ENCODE measurements around the gene CUL9.

CUL9 gene

DNA sequence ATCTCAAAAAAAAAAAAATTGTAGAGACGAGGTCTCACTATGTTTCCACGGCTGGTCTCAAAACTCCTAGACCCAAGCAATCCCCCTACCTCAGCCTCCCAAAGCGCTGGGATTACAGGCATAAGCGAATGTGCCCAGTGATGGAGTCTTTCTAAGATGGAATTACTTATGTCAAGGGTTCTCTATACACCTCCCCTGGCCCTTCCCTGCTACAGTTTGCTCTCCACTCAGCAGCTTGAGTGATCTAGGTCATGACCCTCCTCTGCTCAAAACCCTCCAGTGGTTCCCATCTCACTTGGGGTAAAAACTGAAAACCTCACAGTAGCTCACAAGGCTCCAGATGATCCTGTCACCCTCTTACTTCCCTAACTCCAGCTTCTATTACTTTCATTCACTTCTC, 49.1 kb downstream of the CUL9 start:
- DNase-seq = no peak

DNA sequence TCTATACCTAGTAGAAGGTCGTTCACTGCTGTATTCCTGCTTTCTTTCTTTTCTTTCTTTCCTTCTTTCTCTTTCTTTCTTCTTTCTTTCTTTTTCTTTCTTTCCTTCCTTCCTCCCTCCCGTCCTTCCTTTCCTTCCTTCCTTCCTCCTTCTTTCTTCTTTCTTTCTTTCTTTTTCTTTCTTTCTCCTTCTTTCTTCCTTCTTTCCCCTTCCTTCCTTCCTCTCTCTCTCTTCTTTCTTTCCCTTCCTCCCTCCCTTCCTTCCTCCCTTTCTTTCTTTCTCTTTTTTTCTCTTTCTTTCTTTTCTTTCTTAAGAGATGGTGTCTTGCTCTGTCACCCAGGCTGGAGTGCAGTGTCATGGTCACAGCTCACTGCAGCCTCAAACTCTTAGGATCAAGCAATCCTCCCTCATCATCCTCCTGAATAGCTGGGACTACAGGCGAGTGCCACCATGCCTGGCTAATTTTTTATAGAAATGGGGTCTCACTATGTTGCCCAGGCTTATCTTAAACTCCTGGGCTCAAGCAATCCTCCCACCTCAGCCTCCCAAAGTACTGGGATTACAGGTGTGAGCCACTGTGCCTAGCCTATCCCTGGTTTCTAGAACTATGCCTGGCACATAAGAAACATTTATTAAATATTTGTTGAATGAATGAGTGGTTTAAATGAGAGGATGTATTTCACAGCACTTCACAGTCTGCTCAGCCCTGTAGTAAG, 49.9 kb downstream of the CUL9 start:
- DNase-seq = no peak

DNA sequence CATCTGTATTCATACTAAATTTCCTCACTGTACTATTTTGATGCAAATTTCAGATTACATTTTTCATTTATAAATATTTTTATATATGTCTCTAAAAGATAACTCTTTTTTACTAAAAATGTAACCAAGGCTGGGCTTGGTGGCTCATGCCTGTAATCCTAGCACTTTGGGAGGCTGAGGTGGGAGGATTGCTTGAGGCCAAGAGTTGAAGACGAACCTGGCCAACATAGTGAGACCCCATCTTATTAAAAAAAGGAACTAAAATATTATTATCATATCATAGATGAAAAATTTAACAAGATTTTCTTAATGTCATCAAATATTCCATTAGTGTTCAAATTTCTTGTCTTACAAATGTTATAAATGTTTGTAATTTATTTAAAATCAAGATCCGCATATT, 53.8 kb downstream of the CUL9 start:
- no peak for DNase-seq

DNA sequence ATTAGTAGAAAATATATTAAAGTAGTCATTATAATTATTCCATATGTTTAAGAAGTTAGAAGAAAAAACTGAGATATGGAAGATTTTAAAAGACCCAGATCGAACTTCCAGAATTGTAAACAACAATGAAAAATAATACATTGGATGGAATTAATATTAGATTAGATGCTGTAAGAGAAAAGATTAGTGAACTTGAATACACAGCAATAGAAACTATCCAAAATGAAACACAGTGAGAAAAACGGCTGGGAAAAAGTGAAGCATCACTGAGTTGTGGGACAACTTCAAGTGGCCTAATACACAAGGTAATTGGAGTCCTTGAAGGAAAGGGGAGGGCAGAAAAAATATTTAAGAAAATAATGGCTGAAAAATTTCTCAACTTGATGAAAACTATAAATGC, 57.1 kb downstream of the CUL9 start:
- no peak for DNase-seq

DNA sequence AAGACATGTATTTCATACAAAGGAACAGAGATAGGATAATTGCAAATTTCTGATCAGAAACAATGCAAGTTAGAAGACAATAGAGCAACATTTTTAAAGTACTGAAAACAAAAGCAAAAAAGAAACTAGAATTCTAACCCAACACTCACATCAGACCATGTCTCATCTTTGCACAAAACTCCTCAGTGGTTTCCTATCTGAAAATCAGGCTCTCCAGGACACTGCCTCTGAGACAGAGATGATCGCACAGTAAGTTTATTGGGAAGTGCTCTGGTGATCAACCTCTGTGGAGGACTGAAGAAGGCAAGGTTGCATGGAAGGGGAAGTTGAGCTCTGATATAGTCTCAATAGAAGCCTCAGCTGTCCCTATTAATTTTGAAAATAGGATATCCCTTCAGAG, 59.0 kb downstream of the CUL9 start:
- DNase-seq = no peak

DNA sequence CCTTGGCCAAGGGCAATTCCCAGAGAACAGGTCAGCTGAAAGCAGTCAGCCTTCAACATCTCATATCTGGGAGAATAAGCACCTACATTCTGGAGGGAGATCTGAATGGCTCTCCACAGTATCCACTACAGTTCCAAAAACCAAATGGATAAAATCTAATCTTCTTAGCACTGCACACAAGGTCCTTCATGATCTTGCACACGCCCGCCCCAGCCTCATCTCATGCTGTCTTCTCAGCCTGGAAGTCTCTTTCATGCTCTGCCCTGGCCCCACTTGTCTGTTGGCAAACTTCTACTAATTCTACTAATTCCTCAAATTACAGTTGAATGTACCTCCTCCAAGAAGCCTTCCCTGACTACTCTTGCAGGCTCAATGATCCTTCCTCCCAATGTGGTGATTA, 59.5 kb downstream of the CUL9 start:
- no peak for DNase-seq

DNA sequence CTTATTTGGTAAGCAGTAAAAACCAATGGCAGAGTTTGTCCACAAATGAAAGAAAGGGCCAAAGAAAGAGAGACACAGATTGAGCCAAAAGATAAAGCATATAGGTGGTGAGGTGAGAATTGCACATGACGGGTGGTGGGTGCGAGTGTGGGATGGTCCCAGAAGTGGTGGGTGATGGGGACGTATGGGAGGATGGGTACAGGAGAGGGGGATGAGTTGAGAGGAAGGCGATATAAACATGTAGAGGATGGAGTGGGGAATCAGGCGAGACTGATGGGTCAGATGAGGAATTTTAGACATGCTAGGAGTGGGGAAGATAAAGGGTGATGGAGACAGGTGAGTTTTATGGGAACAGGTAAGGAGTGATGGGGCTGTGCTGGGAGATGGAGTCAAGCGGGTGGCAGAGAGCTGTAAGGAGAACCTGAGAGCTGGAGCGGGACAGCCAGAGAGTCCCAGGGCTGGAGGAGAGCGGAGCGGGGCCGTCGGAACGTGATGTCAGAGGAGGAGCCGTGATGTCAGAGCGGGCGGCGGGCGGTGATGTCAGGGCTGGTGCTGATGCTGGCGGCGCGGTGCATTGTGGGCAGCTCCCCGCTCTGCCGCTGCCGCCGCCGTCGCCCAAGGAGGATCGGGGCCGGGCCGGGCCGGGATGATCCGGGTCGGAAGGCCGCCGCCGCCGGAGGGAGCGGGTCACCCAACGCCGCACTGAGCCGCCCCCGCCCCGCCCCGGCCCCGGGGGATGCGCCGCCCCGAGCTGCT, 61.1 kb downstream of the CUL9 start, which contains the start of gene TTBK1:
TTBK1 (plus strand) TSS at position 574 of the 756 bp plus-strand sequence. CDS start 3,180 bp downstream, outside the sequence.
- peak; percentile 49 for DNase-seq

DNA sequence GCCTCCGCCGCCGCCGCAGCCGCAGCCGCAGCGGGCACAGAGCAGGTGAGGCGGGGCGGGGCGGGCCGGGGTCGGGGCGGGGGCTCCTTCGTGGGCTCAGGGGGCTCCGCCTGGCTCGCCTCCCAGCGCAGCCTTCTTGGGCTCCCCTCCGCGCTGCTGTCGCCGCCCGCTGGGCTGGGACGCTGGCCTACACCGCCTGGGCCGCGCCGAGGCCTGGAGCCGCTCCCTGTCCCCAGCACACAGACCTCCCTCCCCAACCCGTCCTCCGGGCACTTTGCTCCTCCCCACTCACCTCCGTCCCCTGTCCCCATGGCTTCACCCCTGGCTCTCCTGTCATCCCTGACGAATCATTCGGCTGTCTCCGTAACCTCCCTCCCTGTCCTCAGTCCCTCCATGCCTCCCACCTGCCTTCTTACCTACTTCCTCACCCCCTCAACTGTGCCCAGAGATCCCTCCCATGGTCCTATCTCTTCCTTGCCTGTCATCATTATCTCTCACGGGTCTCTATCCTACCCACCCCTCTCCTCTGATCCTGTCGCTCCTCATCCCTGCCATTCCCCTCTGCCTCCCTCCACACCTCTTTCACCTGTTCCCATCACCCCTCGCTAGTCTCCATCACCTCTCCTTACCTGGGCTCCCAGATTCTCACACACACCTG, 61.8 kb downstream of the CUL9 start:
- no peak for DNase-seq

DNA sequence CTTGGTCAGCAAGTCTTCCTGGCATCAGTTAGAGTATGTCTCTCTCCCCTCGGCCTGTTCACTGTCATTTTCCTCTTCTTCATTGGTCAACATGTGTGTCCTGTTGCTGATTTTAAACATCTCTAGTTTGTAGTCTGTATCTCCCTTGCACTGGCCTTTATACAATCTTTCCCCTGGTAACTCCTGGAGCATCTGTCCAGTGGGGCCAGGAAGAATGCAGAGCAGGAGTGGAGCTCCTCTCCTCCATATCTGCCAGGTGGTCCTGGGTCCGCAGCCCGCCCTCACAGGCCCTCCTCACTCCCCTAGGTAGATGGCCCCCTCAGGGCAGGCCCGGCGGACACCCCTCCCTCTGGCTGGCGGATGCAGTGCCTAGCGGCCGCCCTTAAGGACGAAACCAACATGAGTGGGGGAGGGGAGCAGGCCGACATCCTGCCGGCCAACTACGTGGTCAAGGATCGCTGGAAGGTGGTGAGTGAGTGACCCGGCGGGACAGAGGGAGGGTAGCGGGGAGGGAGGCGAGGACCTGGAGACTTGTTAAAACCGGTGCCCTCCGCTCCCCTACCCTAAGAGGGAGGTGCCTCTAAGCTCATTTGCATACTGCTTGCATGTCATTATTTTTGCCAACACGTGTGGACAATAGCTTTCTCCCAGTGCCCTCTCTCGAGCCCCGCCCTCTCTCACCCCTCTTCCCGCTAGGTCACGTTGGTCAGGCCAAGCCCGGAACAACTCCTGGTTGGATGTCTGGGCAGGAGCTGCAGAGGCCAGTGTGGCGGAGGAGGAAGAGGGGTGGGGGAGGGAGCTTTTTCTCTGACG, 64.5 kb downstream of the CUL9 start:
- peak; percentile 29 for DNase-seq

DNA sequence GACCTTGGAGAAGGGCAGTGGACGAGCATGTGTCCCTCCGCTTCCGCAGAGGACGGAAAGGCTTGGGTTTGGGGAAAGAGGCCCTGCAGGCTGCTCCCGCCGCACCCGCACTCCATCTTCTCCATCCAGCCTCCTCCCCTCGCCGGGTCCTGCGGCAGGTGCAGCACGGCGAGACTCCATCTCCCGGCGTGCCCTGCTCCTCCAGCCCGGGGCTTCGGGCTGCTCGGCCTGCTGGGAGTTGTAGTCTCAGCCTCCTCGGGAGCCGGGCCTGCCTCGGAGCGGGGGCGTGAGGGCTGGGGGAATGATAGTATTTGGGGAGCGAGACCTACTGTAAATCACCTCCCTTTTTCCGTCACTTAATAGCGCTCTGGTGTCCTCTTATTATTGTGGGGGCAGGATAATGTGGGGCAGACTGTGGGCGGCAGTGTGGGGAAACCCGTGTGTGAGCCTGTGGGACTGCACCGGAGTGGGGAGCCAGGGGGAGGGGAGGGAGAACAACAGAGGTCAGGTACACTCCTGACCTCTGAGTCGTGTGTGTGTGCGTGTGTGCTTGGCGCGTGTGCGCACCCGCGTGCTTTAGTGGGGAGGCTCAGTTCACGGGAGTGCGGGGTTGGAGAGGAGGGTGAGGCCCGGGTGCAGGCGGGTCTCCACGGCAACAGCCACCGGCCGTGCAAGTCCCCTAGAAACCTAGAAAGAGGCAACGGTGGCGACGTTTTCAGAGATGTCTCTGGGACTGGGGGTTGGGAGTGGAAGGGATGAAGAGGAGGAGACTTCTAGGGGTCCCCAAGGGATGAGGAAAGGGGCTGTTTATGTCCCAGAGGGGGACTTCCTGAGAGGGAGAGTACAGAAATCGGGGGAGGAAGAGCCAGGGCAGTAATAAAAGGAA, 65.4 kb downstream of the CUL9 start:
- DNase-seq = peak; percentile 84

DNA sequence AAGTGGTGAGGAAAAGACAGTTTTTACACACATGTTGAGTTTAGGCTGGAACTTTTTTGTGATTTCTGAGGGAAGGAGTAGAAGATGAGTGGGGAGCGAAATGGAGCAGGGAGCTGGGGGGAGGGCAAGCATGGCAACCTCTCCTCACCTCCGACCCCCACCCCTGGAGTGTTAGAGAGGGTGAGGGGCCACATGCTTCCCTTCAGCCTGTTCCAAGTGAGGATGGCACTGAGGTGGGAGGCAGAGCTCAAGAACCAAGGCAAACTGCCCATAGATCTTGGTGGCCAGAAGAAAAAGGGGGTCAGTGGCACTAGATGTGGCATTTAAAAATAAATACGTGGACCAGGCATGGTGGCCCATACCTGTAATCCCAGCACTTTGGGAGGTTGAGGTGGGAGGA, 66.1 kb downstream of the CUL9 start:
- no peak for DNase-seq

DNA sequence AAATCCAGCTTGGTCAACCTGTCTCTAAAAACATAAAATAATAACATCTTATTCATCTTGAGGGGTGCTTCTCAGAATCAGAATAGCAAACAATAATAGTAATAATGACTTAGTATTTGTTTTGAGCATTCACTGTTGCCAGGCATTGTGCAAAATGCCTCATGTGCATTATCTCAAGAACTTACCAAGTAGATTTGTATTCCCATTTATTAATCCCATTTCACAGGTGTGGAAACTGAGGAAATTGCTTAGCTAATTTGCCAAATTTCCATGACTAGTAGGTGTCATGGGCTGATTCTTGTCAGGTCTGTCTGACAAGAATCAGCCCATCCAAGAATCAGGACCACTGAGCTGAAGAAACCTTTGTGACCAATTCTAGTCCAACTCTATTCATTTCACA, 66.8 kb downstream of the CUL9 start:
- no peak for DNase-seq

DNA sequence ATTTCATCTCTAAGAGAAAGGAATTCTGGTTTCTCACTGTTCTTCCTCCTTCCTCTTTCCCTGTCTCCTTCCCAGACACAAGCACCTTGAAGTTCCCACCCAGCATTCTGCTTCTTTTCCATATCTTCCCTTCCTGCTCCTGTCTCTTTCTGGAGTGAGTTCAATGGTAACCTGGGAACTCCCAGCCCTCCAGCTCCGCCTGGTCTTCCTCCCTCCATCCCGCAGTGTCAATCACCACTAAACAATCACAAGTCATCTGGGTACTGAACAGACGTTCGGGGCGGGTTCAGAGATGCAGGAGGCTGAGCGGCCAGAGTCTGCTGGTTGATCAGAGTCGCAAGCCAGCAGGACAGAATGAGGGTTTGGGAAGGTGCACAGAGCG, 69.0 kb downstream of the CUL9 start:
- no peak for DNase-seq

DNA sequence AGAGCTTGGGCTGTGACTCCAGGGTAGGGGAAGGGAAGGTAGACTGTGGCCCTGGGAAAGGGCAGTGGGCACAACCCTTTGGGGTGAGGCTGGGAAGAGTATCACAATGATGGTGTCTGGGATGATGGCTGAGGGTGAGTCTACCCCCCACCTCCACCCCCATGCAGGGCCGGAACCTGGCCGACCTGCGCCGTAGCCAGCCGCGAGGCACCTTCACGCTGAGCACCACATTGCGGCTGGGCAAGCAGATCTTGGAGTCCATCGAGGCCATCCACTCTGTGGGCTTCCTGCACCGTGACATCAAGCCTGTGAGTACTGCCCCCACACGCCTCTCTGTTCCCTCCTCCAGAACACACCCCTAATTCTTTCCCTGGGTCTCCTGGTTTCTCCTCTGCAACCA, 71.4 kb downstream of the CUL9 start:
- no peak for DNase-seq

DNA sequence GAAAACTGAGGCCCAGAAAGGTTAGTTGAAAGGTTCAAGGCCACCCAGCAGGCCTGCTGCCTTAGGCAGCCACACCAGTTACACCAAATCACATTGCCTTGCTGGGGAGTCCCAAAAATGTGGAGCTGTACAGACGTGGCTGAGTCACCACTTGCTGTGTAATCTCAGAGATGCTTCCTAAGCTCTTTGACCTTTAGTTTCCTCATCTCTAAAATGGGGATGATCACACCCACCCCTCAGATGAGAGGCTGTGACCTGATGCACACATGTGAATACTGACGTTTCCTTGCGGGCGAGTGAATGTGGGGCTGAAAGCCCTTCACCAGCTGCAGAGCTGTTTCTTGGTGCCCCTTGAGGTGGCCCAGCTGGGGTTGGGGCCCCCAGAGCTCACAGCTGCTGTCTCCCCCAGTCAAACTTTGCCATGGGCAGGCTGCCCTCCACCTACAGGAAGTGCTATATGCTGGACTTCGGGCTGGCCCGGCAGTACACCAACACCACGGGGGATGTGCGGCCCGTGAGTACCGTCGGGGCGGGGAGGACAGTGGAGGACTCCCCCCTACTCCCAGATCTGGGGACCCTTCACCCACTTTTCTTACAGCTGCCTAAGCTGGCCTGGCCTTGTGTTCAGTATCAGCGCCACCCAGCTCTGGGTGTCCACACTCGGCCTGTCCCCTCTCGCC, 72.3 kb downstream of the CUL9 start:
- DNase-seq = no peak

DNA sequence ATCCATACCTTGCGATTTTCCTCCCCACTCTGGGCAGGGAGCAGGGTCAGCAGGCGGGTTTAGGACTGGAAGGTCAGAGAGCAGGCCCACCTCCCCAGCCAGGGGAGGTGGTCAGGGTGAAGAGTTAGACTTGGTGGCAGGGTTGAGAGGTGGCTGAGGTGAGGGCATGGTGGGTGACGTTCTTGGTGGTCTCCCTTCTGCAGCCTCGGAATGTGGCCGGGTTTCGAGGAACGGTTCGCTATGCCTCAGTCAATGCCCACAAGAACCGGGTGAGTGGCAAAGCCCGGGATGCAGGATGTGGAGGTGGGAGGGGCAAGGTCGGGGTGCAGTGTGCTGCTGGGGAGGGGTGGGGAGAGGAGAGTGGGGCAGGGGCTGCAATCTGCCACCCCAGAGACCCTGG, 72.8 kb downstream of the CUL9 start:
- DNase-seq = no peak

DNA sequence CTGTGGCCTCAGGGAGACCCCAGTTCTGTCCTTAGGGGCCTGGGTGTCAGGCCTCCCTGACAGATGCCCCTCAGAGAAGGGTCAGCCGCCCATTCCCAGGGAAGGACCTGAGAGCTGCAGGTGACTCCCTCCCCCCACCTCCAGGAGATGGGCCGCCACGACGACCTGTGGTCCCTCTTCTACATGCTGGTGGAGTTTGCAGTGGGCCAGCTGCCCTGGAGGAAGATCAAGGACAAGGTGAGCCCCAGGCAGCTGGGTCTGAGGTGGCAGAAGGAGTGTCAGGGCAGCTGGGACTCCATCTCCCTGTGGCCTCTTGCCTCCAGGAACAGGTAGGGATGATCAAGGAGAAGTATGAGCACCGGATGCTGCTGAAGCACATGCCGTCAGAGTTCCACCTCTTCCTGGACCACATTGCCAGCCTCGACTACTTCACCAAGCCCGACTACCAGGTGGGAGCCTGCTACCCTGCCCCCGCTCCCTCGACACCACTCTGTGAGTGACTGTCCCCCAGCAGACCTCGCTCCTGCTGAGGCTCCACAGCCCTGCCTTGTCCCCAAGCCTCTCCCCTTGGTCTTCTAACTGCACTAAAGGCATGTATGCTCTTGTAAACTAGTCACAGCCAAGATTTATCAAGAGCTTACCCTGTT, 73.5 kb downstream of the CUL9 start:
- no peak for DNase-seq

DNA sequence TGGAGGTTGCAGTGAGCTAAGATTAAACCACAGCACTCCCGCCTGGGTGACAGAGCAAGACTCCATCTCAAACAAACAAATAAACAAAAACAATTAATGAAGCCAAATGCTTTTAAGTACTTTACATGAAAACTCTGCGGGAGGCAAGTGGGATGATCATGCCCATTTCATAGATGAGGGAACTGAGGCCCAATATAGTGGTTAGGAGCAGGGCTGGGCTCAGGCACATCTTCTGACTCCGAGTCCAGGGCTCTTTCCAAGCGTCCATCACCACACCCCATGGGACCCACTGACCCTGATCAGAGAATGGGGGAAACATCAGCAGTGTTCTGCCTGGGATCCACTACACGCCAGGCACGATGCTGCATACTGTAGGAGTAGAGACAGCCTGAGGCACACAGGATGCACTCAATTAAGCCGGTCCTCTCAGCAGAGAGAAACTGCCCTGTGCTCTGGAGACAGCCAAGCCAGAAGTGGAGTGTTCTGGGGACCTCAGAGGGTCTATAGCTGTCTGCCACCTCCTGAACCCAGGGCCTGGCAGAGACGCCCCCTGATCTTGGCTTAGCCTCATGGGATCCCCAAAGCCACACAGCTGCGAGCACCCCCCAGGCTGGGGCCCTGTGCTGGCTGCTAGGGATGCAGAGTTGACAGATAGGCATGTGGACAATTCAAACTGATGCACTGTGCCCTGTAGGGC, 74.8 kb downstream of the CUL9 start:
- DNase-seq = no peak

DNA sequence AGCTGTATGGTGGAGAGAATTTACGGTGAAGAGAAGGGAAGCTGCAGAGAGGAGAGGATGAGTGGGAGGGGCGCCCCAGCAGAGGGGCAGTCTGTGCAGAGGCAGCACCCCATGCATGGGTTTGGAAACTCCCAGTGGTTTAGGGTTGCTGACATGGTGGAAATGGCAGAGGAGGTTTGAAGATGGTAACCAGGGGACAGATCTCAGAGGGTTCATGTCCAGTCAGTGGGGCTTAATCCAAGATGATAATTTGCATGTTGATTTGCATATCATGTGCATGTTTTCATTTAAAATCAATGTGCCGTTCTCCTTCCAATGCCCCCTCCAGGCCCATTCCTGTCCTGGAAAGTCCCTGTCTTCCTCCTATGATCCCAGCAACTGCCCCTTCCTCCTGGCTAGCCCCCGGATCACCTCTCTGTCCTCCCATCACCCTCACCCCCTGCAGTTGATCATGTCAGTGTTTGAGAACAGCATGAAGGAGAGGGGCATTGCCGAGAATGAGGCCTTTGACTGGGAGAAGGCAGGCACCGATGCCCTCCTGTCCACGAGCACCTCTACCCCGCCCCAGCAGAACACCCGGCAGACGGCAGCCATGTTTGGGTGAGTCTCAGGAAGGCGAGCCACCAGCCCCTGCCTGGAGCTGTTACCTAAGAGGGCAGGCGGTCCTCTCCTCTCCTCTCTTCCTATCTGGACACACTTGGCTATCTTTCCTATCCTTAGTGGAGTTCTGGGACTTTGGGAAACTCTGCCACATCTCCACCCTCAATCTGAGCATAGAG, 75.6 kb downstream of the CUL9 start:
- no peak for DNase-seq

DNA sequence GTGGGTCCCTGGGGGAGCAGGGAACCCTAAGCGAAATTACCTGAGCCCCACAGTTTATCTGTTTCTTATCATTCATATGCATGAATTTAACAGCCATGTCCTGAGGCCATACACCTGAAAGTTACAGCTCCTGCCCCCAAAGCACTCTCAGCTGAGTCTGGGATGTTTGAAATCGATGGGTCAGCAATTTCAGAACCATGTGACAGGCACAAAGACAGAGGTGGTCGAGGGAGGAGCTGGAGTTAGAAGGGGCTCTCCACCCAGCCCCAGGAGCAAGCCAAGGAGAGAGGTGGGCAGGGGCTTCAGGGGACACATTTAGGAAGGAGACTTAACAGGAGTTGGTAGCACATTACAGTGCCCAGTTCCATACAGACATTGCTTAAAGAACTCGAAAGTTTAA, 76.2 kb downstream of the CUL9 start:
- no peak for DNase-seq
